Hepatocyte (in vitro differentiated cells): ENCODE measurements around the gene LSG1. TPM values are rescaled to one million over a fixed set of nuclear protein-coding genes. Genes with fewer than 3 reads are reported as not detected.

ENCODE experiments used
- DNase-seq: peaks from one replicate; pipeline ENCODE4 v3.0.0-alpha.2; 2016; ENCODE audit warnings: low spot score
- H2AFZ ChIP-seq: fragments of 200-600 bp; sonication (generic); 2 replicates; pipeline ENCODE4 v1.6.0; 2016; ENCODE audit warnings: antibody characterized with exemption, mild to moderate bottlenecking
- H3K27ac ChIP-seq: fragments of 200-600 bp; sonication (generic); 2 replicates; pipeline ENCODE4 v1.5.1; 2016; ENCODE audit warnings: mild to moderate bottlenecking
- H3K27me3 ChIP-seq: fragments of 200-600 bp; sonication (generic); 2 replicates; pipeline ENCODE4 v1.6.1; 2016
- H3K36me3 ChIP-seq: fragments of 200-600 bp; sonication (generic); replicated peaks from 2 replicates; pipeline ENCODE4 v1.5.1; 2016; ENCODE audit warnings: low read depth; ENCODE audit not compliant: insufficient read depth
- H3K4me1 ChIP-seq: fragments of 200-600 bp; sonication (generic); 2 replicates; pipeline ENCODE4 v1.5.1; 2016; ENCODE audit warnings: mild to moderate bottlenecking, moderate library complexity; ENCODE audit not compliant: insufficient read depth
- H3K4me2 ChIP-seq: fragments of 200-600 bp; sonication (generic); 2 replicates; pipeline ENCODE4 v1.6.0; 2016
- H3K4me3 ChIP-seq: fragments of 200-600 bp; sonication (generic); 2 replicates; pipeline ENCODE4 v1.5.1; 2016; ENCODE audit warnings: mild to moderate bottlenecking
- H3K79me2 ChIP-seq: fragments of 200-600 bp; sonication (generic); 2 replicates; pipeline ENCODE4 v1.6.0; 2017; ENCODE audit warnings: mild to moderate bottlenecking
- H3K9me2 ChIP-seq: fragments of 200-600 bp; sonication (generic); replicated peaks from 2 replicates; pipeline ENCODE4 v1.6.0; 2017; ENCODE audit warnings: mild to moderate bottlenecking; ENCODE audit not compliant: insufficient read depth
- H3K9me3 ChIP-seq: fragments of 200-600 bp; sonication (generic); 2 replicates; pipeline ENCODE4 v1.5.1; 2016; ENCODE audit warnings: low read depth, mild to moderate bottlenecking
- H4K20me1 ChIP-seq: fragments of 200-600 bp; sonication (generic); 2 replicates; pipeline ENCODE4 v1.6.0; 2016; ENCODE audit warnings: mild to moderate bottlenecking; ENCODE audit not compliant: insufficient read depth, poor library complexity, severe bottlenecking
- EZH2 ChIP-seq: fragments of 200-600 bp; sonication (generic); IDR thresholded peaks from 2 replicates; pipeline ENCODE4 v1.6.1; 2016; ENCODE audit warnings: antibody characterized with exemption, mild to moderate bottlenecking, borderline replicate concordance
- EZH2phosphoT487 ChIP-seq: fragments of 200-600 bp; sonication (generic); IDR thresholded peaks from one replicate; pipeline ENCODE4 v1.6.1; 2018; ENCODE audit warnings: antibody characterized with exemption, mild to moderate bottlenecking, low read depth, moderate library complexity; ENCODE audit not compliant: unreplicated experiment, severe bottlenecking
- WGBS: methylation state at CpG from one replicate; pipeline ENCODE4 v1.1.6; 2016; ENCODE audit warnings: low lambda C conversion rate; ENCODE audit errors: missing lambda C conversion rate; 5-methylcytosine and 5-hydroxymethylcytosine counted together
- polyA plus RNA-seq: library from polyadenylated mRNA; unstranded; fragments of >200 nt; fragmentation: Nextera tagmentation; extraction: Ambion mirVana; gene quantifications from 2 replicates; pipeline ENCODE4 v1.2.1, GENCODE V29; 2016
- total RNA-seq: library from RNA; depleted of rRNA; stranded (reverse); fragments of >200 nt; gene quantifications from 2 replicates; pipeline ENCODE4 v1.2.3, GENCODE V29; 2014
- TF ChIP-seq, protein P1 (sequence below): fragments of 200-600 bp; sonication (generic); IDR thresholded peaks from 2 replicates; pipeline ENCODE4 v1.5.1; 2016; ENCODE audit warnings: antibody characterized with exemption, mild to moderate bottlenecking; ENCODE audit not compliant: poor library complexity

Gene LSG1
- total and polyA plus RNA-seq, 2 experiments from 2014 or later: 27.0 to 29.5 TPM

DNA sequence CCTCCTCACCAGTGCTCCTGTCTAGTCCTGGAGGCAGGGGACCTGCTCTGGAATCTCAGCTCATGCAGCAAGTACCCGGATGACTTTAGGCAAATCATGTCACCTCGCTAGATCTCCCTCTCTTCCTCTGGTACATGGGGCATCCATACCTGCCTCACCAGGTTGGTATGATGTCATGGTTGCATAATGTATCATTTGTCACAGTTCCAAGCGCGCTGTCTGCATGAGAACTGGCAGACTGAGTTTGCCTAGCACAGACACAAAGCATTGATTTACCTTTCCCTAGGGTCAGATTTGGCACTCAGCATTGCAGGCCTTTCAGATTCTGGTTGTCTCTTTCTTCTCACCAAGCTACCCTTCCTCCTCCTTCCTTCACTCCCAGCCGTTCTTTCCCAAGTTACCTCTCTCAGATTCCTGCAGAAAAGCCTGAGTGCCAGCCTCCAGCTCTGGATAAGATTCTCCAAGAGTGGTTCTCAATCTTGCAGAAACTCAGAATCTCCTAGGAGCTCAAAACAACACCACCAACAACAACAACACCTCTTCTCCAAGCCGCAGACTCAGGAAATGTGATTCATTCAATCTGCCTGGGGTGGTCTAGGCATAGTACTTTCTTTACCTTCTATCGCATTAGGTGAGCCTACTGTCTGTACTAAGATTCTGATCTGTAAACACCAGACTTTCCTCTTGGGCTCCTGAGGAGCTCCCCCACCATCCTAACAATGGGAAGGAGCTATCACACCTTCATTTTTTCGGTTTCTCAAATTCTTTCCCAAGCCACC is 43.2 kb upstream of the LSG1 start:
- Histone ChIP-seq H3K9me2 (no peaks in the 10 kb centered on the region), H4K20me1 (no peaks in the 10 kb centered on the region), H3K9me3 (no peaks in the 10 kb centered on the region), H2AFZ (no peak overlapping the region), H3K79me2 (no peaks in the 10 kb centered on the region), H3K27ac (no peak overlapping the region), H3K4me3 (no peak overlapping the region), H3K4me2 (no peak overlapping the region), H3K4me1 (no peaks in the 10 kb centered on the region), H3K36me3 (no peaks in the 10 kb centered on the region), H3K27me3 (no peaks in the 10 kb centered on the region)
- WGBS: 76% methylated on average over 8 of the region's 8 CpGs
- no peak for TF ChIP-seq EZH2
- DNase-seq: no peak

DNA sequence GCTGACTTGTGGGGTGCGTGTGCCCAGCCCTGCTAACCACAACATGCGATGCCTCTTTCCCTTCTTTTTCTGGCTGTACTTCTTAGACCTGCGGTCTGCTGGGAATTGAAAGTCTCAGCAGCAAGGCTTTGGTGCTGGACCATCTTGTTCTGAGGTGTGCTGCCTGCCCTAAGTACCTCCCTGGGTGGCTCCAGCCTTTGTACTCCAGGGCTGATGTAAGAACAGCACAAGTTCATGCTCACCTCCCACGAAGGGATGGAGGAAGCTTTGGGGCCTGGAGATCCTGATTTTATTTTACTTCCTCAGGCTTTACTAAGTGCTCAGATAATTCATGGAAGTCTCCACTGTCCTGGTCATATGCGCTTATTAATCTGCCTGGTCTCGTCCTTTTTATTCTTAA is 42.6 kb upstream of the LSG1 start:
- no peaks in the 10 kb centered on the region for H3K79me2 ChIP-seq
- no peak for DNase-seq
- no peak for TF ChIP-seq EZH2
- TF ChIP-seq, protein P1, sequence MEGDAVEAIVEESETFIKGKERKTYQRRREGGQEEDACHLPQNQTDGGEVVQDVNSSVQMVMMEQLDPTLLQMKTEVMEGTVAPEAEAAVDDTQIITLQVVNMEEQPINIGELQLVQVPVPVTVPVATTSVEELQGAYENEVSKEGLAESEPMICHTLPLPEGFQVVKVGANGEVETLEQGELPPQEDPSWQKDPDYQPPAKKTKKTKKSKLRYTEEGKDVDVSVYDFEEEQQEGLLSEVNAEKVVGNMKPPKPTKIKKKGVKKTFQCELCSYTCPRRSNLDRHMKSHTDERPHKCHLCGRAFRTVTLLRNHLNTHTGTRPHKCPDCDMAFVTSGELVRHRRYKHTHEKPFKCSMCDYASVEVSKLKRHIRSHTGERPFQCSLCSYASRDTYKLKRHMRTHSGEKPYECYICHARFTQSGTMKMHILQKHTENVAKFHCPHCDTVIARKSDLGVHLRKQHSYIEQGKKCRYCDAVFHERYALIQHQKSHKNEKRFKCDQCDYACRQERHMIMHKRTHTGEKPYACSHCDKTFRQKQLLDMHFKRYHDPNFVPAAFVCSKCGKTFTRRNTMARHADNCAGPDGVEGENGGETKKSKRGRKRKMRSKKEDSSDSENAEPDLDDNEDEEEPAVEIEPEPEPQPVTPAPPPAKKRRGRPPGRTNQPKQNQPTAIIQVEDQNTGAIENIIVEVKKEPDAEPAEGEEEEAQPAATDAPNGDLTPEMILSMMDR: no peak
- no peak for TF ChIP-seq EZH2phosphoT487
- H3K27ac ChIP-seq: no peak overlapping the region
- 88% methylated on average over 6 of the region's 6 CpGs for WGBS
- no peaks in the 10 kb centered on the region for H3K27me3 ChIP-seq
- no peak overlapping the region for H3K4me3 ChIP-seq
- no peaks in the 10 kb centered on the region for H3K4me1 ChIP-seq
- H4K20me1 ChIP-seq: no peaks in the 10 kb centered on the region
- no peak overlapping the region for H2AFZ ChIP-seq
- no peaks in the 10 kb centered on the region for H3K36me3 ChIP-seq
- H3K9me2 ChIP-seq: no peaks in the 10 kb centered on the region
- H3K4me2 ChIP-seq: no peak overlapping the region
- H3K9me3 ChIP-seq: no peaks in the 10 kb centered on the region

DNA sequence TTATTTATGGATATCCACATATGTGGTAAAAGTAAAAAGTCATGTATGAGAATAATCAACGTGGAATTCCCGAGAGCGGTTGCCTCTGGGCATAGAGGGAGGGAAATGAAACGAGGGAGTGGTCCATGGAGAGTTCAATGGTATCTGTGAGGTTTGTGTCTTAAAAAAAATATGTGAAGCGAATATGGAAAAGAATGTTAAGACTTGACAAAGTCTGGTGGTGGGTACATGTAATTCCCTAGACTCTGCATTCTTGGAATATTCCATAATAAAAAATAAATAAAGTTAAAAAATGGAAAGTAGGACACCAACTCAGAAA is 42.1 kb upstream of the LSG1 start:
- no peaks in the 10 kb centered on the region for H3K27me3 ChIP-seq
- 82% methylated on average over 5 of the region's 5 CpGs for WGBS
- H3K27ac ChIP-seq: no peak overlapping the region
- no peak for DNase-seq
- no peaks in the 10 kb centered on the region for H3K9me2 ChIP-seq
- H3K36me3 ChIP-seq: no peaks in the 10 kb centered on the region
- no peaks in the 10 kb centered on the region for H3K79me2 ChIP-seq
- no peak overlapping the region for H3K4me3 ChIP-seq
- H2AFZ ChIP-seq: no peak overlapping the region
- H3K9me3 ChIP-seq: no peaks in the 10 kb centered on the region
- H3K4me1 ChIP-seq: no peaks in the 10 kb centered on the region
- TF ChIP-seq EZH2phosphoT487 (no peak), EZH2 (no peak)
- TF ChIP-seq, protein P1: no peak
- no peaks in the 10 kb centered on the region for H4K20me1 ChIP-seq
- H3K4me2 ChIP-seq: no peak overlapping the region

DNA sequence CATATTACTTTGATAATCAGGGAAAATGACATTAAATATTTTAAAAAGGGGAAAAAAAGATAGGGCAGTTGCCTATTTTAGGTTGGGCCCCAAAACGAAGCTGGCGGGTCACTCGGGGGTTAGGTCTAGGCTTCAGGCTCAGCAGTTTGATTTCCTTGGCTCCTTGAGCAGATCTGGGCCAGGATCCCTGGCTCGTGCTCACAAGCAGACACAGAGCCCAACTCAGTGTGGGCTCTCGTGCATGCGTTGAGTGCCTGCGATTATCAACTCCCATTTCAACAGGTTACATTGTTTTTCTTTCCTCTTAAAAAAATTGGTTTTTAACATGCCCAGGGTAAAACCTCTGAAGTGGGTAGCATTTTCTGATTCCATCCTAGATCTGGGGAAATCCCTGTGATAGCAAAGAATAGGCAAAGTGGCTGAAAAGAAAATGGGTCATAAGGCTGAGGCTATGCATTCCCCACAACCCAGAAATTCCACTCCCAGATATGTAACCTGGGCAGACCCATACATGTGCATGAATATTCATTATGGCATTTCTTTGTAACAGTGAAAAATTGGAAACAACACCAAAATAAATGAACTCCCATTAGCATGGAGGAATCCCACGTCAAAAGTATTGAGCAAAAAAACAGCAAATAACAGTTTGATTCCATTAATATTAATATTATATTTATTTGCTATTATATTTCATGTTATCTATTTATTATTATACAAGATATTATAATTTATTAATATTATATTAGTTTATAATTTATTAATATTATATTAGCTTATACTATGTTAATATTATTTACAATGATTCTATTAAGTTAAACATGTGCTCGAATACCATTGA is 41.5 kb upstream of the LSG1 start:
- H3K79me2 ChIP-seq: no peaks in the 10 kb centered on the region
- no peak overlapping the region for H2AFZ ChIP-seq
- H3K4me3 ChIP-seq: no peak overlapping the region
- H3K36me3 ChIP-seq: no peaks in the 10 kb centered on the region
- H3K27me3 ChIP-seq: no peaks in the 10 kb centered on the region
- DNase-seq: no peak
- no peaks in the 10 kb centered on the region for H3K4me1 ChIP-seq
- no peaks in the 10 kb centered on the region for H3K9me2 ChIP-seq
- no peak overlapping the region for H3K27ac ChIP-seq
- WGBS: 90% methylated on average over 9 of the region's 9 CpGs
- H4K20me1 ChIP-seq: no peaks in the 10 kb centered on the region
- TF ChIP-seq EZH2 (no peak), EZH2phosphoT487 (no peak)
- TF ChIP-seq, protein P1: no peak
- no peak overlapping the region for H3K4me2 ChIP-seq
- no peaks in the 10 kb centered on the region for H3K9me3 ChIP-seq
